Skeletal muscle satellite cell (primary cell): Measurements from ENCODE around the gene TRIO.

Experiments used
- H3K27me3 ChIP-seq: 2 replicates; pipeline ENCODE4 v1.7.0; 2013; ENCODE audit warnings: low read length; ENCODE audit not compliant: control insufficient read depth, insufficient read depth
- H3K36me3 ChIP-seq: 2 replicates; pipeline ENCODE4 v1.7.0; 2013; ENCODE audit warnings: mild to moderate bottlenecking, control low read depth, low read length; ENCODE audit not compliant: insufficient read depth
- H3K4me1 ChIP-seq: 2 replicates; pipeline ENCODE4 v1.7.0; 2013; ENCODE audit warnings: low read length; ENCODE audit not compliant: control insufficient read depth, insufficient read depth
- H3K4me2 ChIP-seq: 2 replicates; pipeline ENCODE4 v1.7.0; 2013; ENCODE audit warnings: mild to moderate bottlenecking, low read length
- H3K4me3 ChIP-seq: 2 replicates; pipeline ENCODE4 v1.7.0; 2013; ENCODE audit warnings: low read length
- H3K9ac ChIP-seq: 2 replicates; pipeline ENCODE4 v1.7.0; 2013; ENCODE audit warnings: mild to moderate bottlenecking, low read depth, low read length, moderate library complexity
- H3K9me3 ChIP-seq: replicated peaks from 2 replicates; pipeline ENCODE4 v1.7.0; 2013; ENCODE audit warnings: mild to moderate bottlenecking, control low read depth, low read length

The TRIO gene

GRCh38 chr5:14164164-14165163 lies 21.3 kb downstream of the TRIO start:
- H3K36me3 ChIP-seq: peaks cover 27% of the 10 kb centered on the region
- no peak overlapping the region for H3K4me3 ChIP-seq
- peaks cover 76% of the 10 kb centered on the region for H3K4me1 ChIP-seq
- H3K9me3 ChIP-seq: peaks cover 5% of the 10 kb centered on the region
- H3K9ac ChIP-seq: no peak overlapping the region
- no peak overlapping the region for H3K4me2 ChIP-seq
- H3K27me3 ChIP-seq: no peaks in the 10 kb centered on the region

DNA sequence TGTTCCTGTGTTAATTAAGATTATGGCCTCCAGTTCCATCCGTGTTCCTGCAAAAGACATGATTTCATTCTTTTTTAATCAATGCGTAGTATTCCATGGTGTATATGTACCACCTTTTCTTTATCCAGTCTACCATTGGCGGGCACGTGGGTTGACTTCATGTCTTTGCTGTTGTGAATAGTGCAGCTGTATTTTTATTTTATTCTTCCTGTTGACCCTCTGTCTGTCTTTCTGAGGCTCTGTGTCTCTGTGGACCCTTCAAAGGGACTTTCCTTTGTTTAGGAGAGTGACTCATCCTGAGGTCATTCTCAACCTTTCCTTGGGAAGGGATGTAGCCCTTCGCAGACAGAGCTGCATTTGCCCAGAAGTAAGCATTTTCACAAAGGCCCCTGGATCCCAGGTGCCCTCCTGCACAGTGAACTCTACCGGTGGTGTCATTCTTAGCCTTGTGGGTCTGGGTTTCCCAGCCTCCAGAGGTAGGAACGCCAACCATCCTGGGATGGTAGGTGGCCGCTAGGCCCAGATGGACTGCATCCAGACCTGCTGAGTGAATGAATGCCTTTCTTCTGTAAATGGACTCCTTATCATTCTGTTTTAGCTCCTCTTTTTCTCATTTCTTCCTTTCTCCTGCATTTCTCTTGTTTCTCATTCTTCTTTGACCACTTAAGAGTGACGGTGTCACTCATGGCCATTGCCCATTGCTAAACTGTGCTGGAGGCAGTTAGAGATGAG lies 22.4 kb downstream of the TRIO start:
- peaks cover 78% of the 10 kb centered on the region for H3K4me1 ChIP-seq
- H3K36me3 ChIP-seq: peaks cover 27% of the 10 kb centered on the region
- H3K27me3 ChIP-seq: no peaks in the 10 kb centered on the region
- no peak overlapping the region for H3K9ac ChIP-seq
- H3K9me3 ChIP-seq: peaks cover 5% of the 10 kb centered on the region
- no peak overlapping the region for H3K4me3 ChIP-seq
- H3K4me2 ChIP-seq: peak overlapping the region; percentile 32

GRCh38 chr5:14166437-14166836 lies 23.3 kb downstream of the TRIO start:
- H3K4me1 ChIP-seq: peaks cover 80% of the 10 kb centered on the region

GRCh38 chr5:14167211-14167845 lies 24.2 kb downstream of the TRIO start:
- H3K9ac ChIP-seq: no peak overlapping the region
- H3K9me3 ChIP-seq: peaks cover 5% of the 10 kb centered on the region
- peak overlapping the region; percentile 1 for H3K4me2 ChIP-seq
- H3K36me3 ChIP-seq: peaks cover 27% of the 10 kb centered on the region
- no peak overlapping the region for H3K4me3 ChIP-seq
- peaks cover 81% of the 10 kb centered on the region for H3K4me1 ChIP-seq
- no peaks in the 10 kb centered on the region for H3K27me3 ChIP-seq

More at GRCh38 chr5:14166437-14166836, 23.3 kb downstream of the TRIO start:
- H3K4me3 ChIP-seq: no peak overlapping the region
- H3K36me3 ChIP-seq: peaks cover 27% of the 10 kb centered on the region
- no peak overlapping the region for H3K9ac ChIP-seq
- no peak overlapping the region for H3K4me2 ChIP-seq
- no peaks in the 10 kb centered on the region for H3K27me3 ChIP-seq
- peaks cover 5% of the 10 kb centered on the region for H3K9me3 ChIP-seq

DNA sequence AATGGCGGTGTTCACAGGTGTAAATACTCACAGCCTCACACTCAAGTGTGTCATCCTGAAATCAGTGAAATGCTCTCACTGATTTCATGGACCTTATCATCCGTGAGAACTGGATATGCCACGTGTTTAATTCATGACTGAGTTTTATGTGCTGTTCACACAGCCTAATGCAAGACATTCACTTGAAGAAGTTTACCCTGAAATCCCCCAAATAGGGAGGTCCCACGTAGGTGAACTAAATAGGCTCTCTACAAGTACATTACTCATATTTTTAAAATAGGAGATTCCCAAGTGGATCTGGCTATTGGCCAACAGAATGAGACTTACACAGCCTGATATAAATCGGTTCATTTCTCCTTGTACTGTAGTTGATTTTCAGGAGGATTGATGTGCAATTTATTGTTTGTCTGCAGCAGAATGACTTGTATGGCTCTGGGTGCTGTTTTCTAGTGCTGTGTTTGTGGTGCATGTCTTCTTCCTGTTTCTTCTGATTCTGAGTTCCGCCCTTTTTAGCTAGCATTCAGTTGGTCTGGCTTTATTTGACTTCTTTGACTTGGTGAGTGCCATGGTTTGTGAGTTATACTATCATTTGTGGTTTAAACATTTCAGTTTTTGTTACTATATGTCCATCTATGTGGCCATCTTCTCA lies 25.1 kb downstream of the TRIO start:
- peaks cover 29% of the 10 kb centered on the region for H3K36me3 ChIP-seq
- peaks cover 88% of the 10 kb centered on the region for H3K4me1 ChIP-seq
- H3K4me2 ChIP-seq: peak overlapping the region; percentile 1
- H3K9me3 ChIP-seq: peaks cover 5% of the 10 kb centered on the region
- no peak overlapping the region for H3K4me3 ChIP-seq
- H3K27me3 ChIP-seq: no peaks in the 10 kb centered on the region
- no peak overlapping the region for H3K9ac ChIP-seq

- Histone ChIP-seq H3K4me2 (peak overlapping the region; percentile 1), H3K4me1 (peaks cover 93% of the 10 kb centered on the region), H3K9ac (no peak overlapping the region), H3K9me3 (peaks cover 5% of the 10 kb centered on the region), H3K4me3 (no peak overlapping the region), H3K27me3 (no peaks in the 10 kb centered on the region), H3K36me3 (peaks cover 24% of the 10 kb centered on the region)
Observed at GRCh38 chr5:14168793-14169262, 25.7 kb downstream of the TRIO start.

- Histone ChIP-seq H3K9me3 (no peaks in the 10 kb centered on the region), H3K9ac (peak overlapping the region; percentile 65), H3K27me3 (no peaks in the 10 kb centered on the region), H3K36me3 (peaks cover 8% of the 10 kb centered on the region), H3K4me1 (peaks cover 89% of the 10 kb centered on the region), H3K4me2 (peak overlapping the region; percentile 60), H3K4me3 (no peak overlapping the region)
Observed at GRCh38 chr5:14171046-14171445, 27.9 kb downstream of the TRIO start.

GRCh38 chr5:14171621-14172020 lies 28.5 kb downstream of the TRIO start:
- Histone ChIP-seq H3K27me3 (no peaks in the 10 kb centered on the region), H3K4me1 (peaks cover 83% of the 10 kb centered on the region), H3K4me3 (no peak overlapping the region), H3K4me2 (peak overlapping the region; percentile 60), H3K36me3 (peaks cover 8% of the 10 kb centered on the region), H3K9ac (peak overlapping the region; percentile 65), H3K9me3 (no peaks in the 10 kb centered on the region)

DNA sequence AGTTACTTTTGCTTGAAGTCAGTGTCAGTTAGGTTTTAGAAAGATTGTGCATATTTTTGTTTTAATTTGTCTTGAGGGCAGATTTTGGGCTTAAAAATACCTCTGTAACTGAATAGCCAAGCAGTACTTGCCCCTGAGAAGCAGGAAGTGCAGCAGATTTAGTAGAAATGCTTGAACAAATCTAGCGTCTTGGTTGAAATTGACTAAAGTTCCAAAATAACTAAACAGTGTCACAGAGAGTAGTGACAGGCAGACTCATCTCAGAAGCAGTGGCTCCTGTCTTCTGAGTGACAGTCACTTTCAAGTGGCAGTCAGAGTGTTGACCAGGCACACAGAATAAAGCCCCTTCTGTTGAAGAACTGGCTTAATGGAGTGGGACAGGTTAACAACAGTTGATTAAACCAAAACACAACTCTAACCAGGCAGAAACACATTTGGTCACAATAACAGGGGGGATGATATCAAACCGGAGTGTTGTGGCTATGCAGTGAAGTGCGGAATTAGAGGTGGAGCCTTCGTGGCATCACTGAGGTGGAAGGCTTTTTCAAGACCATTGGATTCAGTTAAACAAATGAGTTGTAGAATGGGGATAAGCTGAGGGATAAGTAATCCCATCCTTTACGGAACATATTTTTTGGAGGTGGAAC lies 29.1 kb downstream of the TRIO start:
- H3K27me3 ChIP-seq: no peaks in the 10 kb centered on the region
- H3K9ac ChIP-seq: peak overlapping the region; percentile 65
- H3K9me3 ChIP-seq: no peaks in the 10 kb centered on the region
- no peak overlapping the region for H3K4me3 ChIP-seq
- peak overlapping the region; percentile 60 for H3K4me2 ChIP-seq
- H3K4me1 ChIP-seq: peaks cover 81% of the 10 kb centered on the region
- H3K36me3 ChIP-seq: peaks cover 8% of the 10 kb centered on the region

GRCh38 chr5:14173377-14174229 lies 30.5 kb downstream of the TRIO start:
- Histone ChIP-seq H3K27me3 (no peaks in the 10 kb centered on the region), H3K36me3 (peaks cover 3% of the 10 kb centered on the region), H3K4me3 (no peak overlapping the region), H3K4me2 (peak overlapping the region; percentile 35), H3K9ac (no peak overlapping the region), H3K4me1 (peaks cover 81% of the 10 kb centered on the region), H3K9me3 (no peaks in the 10 kb centered on the region)
